DND-41 (cell line): ENCODE data around the gene SLC1A4.

ENCODE experiments used
- CTCF ChIP-seq: IDR thresholded peaks from 2 replicates; pipeline ENCODE4 v1.5.1; 2012; ENCODE audit warnings: borderline replicate concordance, low read length, moderate library complexity, mild to moderate bottlenecking; ENCODE audit not compliant: poor library complexity, severe bottlenecking; ENCODE audit errors: extremely low read depth
- EZH2 ChIP-seq: IDR thresholded peaks from 3 replicates; pipeline ENCODE4 v1.6.1; 2012; ENCODE audit warnings: borderline replicate concordance, low read depth, mild to moderate bottlenecking, moderate library complexity, low read length, inconsistent platforms; ENCODE audit not compliant: severe bottlenecking

GRCh38 chr2:64972426-64972825, 16.8 kb upstream of the SLC1A4 start:
- TF ChIP-seq EZH2 (no peak), CTCF (no peak)
